NB4 (cell line): Measurements from ENCODE around the gene MRPL47.

Experiments used
- CTCF ChIP-seq: IDR thresholded peaks from one replicate; pipeline ENCODE4 v1.5.1; 2012; ENCODE audit warnings: low read depth, low read length
- MAX ChIP-seq: IDR thresholded peaks from 2 replicates; pipeline ENCODE4 v1.6.1; 2011; ENCODE audit warnings: low read depth, low read length
- POLR2A ChIP-seq: IDR thresholded peaks from 2 replicates; pipeline ENCODE4 v1.6.1; 2011; ENCODE audit warnings: mild to moderate bottlenecking; ENCODE audit not compliant: insufficient read length; ENCODE audit errors: extremely low read depth

- TF ChIP-seq CTCF, result no peak
- no peak for TF ChIP-seq MAX
- TF ChIP-seq POLR2A, result no peak
Observed at GRCh38 chr3:179546814-179547241, 57.6 kb downstream of the MRPL47 start.
